Measurements from ENCODE around the gene FAM43B. TPM values are rescaled to one million over a fixed set of nuclear protein-coding genes. Genes with fewer than 3 reads are reported as not detected.
A peak's percentile ranks its signal among the peaks of the same experiment; 100 is the strongest.

The FAM43B gene
- polyA plus RNA-seq, 3 donors = not detected

DNA sequence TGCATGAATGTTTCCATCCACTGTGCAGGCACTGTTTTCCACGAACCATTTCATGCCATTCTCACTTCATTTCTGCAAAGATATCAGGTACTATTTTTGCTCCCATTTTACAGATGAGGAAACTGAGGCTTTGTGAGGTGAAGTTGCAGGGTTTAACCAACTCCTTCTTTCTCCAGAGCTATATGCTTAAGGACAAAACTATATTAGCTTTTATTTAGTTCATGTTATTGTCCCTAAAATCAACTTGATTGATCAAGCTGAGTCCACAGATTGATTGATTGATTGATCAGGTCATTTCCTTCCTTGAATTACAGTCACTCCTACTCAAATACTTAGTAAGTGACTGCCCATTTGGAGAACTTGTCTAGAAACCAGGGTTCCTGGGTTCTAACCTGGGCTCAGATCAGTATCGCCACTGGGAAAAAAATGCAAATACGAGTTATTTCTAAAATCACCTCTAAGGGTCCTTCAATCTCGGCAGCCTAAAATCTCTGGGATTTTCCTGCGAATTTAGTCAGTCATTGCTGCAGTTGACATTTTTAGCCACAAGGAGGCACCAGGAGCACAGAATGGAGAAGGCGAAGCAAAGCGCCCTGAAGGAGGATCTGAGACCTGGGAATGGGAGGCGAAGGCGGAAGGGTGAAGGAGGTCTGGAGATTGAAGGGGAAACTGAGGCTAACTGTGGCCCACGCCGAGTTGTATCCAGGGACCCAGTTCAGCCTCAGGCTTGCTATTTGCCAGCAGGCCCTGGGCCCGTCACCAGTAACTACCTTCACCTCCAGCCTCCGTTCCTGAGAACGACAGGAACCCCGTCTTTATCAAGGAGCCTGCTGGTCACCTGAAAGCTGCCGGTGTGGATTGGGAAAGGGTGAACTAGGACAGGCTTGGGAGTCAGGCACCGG, 30.2 kb upstream of the FAM43B start:
- Mint-ChIP-seq H3K9me3 (no peaks in the 10 kb centered on the region), H3K4me1 (peaks cover 6% of the 10 kb centered on the region), H3K4me3 (no peak overlapping the region), H3K36me3 (no peaks in the 10 kb centered on the region), H3K27me3 (ENCODE audit: low read depth in 3 of 3) (peaks cover 10 to 32% (median 17%) of the 10 kb centered on the region in 3 donors), H3K27ac (no peak overlapping the region)
- DNase-seq = peak; percentile 44 to 65 (median 59)
- TF ChIP-seq, protein P1, sequence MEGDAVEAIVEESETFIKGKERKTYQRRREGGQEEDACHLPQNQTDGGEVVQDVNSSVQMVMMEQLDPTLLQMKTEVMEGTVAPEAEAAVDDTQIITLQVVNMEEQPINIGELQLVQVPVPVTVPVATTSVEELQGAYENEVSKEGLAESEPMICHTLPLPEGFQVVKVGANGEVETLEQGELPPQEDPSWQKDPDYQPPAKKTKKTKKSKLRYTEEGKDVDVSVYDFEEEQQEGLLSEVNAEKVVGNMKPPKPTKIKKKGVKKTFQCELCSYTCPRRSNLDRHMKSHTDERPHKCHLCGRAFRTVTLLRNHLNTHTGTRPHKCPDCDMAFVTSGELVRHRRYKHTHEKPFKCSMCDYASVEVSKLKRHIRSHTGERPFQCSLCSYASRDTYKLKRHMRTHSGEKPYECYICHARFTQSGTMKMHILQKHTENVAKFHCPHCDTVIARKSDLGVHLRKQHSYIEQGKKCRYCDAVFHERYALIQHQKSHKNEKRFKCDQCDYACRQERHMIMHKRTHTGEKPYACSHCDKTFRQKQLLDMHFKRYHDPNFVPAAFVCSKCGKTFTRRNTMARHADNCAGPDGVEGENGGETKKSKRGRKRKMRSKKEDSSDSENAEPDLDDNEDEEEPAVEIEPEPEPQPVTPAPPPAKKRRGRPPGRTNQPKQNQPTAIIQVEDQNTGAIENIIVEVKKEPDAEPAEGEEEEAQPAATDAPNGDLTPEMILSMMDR (IDR thresholded peaks at IDR 0.05) = peak; percentile 86
- no peaks in the 10 kb centered on the region for H4K20me1 ChIP-seq (ENCODE audit: insufficient read depth, low read length)
- H3K4me3 ChIP-seq (replicated peaks in 1 of 3; ENCODE audit: low read depth in 2 of 3, low read length in 3 of 3) = no peak overlapping the region
- no peak overlapping the region for H3K9ac ChIP-seq (ENCODE audit: insufficient read depth, low read length, poor library complexity, severe bottlenecking)
- H3K4me1 ChIP-seq (ENCODE audit: control insufficient read depth in 1 of 2, insufficient read depth in 2 of 2, low read length in 2 of 2) = no peaks in the 10 kb centered on the region
- no peaks in the 10 kb centered on the region for H3K79me2 ChIP-seq (ENCODE audit: insufficient read depth, low read length)
- H3K4me2 ChIP-seq (replicated peaks; ENCODE audit: extremely low read depth, low read length, poor library complexity, severe bottlenecking) = no peak overlapping the region
- H3K27me3 ChIP-seq (ENCODE audit: control insufficient read depth in 2 of 2, insufficient read depth in 2 of 2, low read length in 2 of 2) = peaks cover 0 to 2% of the 10 kb centered on the region in 2 donors
- no peak overlapping the region for H3K27ac ChIP-seq (ENCODE audit: low read depth in 1 of 2, low read length in 2 of 2)
- H3K36me3 ChIP-seq (replicated peaks in 1 of 2; ENCODE audit: control insufficient read depth in 1 of 2, insufficient read depth in 2 of 2, low read length in 2 of 2) = no peaks in the 10 kb centered on the region
- intact Hi-C loops (cut with micrococcal nuclease) = loop anchor here in 1 of 2 donors (1.0 to 10.0 kb wide), 2 partner anchors 53 to 118 kb away; no protein-coding TSS in a partner anchor
- H3K9me3 ChIP-seq (replicated peaks in 1 of 2; ENCODE audit: control insufficient read depth in 1 of 2, insufficient read depth in 1 of 2, low read length in 2 of 2) = no peaks in the 10 kb centered on the region
- WGBS (ENCODE audit: insufficient coverage) = 14% methylated on average over 10 of the region's 17 CpGs
- peak overlapping the region; percentile 17 for H2AFZ ChIP-seq (ENCODE audit: insufficient read depth, low read depth, low read length, poor library complexity, severe bottlenecking)

GRCh38 chr1:20526267-20526666, 26.1 kb upstream of the FAM43B start:
- peaks cover 6% of the 10 kb centered on the region for H3K4me1 Mint-ChIP-seq
- H3K4me3 Mint-ChIP-seq = no peak overlapping the region
- 92% methylated on average over 5 of the region's 6 CpGs for WGBS (ENCODE audit: insufficient coverage)
- Histone ChIP-seq H3K4me3 (replicated peaks in 1 of 3; ENCODE audit: low read depth in 2 of 3, low read length in 3 of 3) (no peak overlapping the region), H3K27ac (ENCODE audit: low read depth in 1 of 2, low read length in 2 of 2) (no peak overlapping the region), H3K79me2 (ENCODE audit: insufficient read depth, low read length) (no peaks in the 10 kb centered on the region), H3K4me1 (ENCODE audit: control insufficient read depth in 1 of 2, insufficient read depth in 2 of 2, low read length in 2 of 2) (no peaks in the 10 kb centered on the region), H2AFZ (ENCODE audit: insufficient read depth, low read depth, low read length, poor library complexity, severe bottlenecking) (no peak overlapping the region), H3K36me3 (replicated peaks in 1 of 2; ENCODE audit: control insufficient read depth in 1 of 2, insufficient read depth in 2 of 2, low read length in 2 of 2) (no peaks in the 10 kb centered on the region), H3K4me2 (replicated peaks; ENCODE audit: extremely low read depth, low read length, poor library complexity, severe bottlenecking) (no peak overlapping the region), H4K20me1 (ENCODE audit: insufficient read depth, low read length) (no peaks in the 10 kb centered on the region), H3K27me3 (ENCODE audit: control insufficient read depth in 2 of 2, insufficient read depth in 2 of 2, low read length in 2 of 2) (peaks cover 15 to 16% of the 10 kb centered on the region in 2 donors), H3K9ac (ENCODE audit: insufficient read depth, low read length, poor library complexity, severe bottlenecking) (no peak overlapping the region), H3K9me3 (replicated peaks in 1 of 2; ENCODE audit: control insufficient read depth in 1 of 2, insufficient read depth in 1 of 2, low read length in 2 of 2) (no peaks in the 10 kb centered on the region)
- TF ChIP-seq, protein P1 (IDR thresholded peaks at IDR 0.05) = no peak
- H3K36me3 Mint-ChIP-seq = no peaks in the 10 kb centered on the region
- intact Hi-C loops (cut with micrococcal nuclease) = loop anchor here (2.0 to 10.0 kb wide), 2 partner anchors 49 to 117 kb away; no protein-coding TSS in a partner anchor
- H3K27ac Mint-ChIP-seq = no peak overlapping the region
- H3K9me3 Mint-ChIP-seq = no peaks in the 10 kb centered on the region
- DNase-seq = no peak
- H3K27me3 Mint-ChIP-seq (ENCODE audit: low read depth in 3 of 3) = peaks cover 7 to 29% (median 28%) of the 10 kb centered on the region in 3 donors
